Measurements from ENCODE around the gene CEP63.
"Not testable (repeated sequence)": the region's sequence is repeated elsewhere in the genome, so short reads cannot be mapped to it uniquely, and the experiment has no call there.

The CEP63 gene

DNA sequence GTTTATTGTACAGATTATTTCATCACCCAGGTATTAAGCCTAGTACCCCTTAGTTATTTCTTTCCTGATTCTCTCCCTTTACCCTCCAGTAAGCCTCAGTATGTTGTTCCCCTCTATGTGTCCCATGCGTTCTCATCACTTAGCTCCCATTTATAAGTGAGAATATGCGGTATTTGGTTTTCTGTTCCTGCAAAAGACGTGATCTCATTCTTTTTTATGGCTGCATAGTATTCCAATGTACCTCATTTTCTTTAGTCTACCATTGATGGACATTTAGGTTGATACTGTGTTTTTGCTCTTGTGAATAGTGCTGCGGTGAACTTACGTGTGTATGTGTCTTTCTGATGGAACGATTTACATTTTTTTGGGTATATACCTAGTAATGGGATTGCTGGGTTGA lies 36.7 kb downstream of the CEP63 start:
- no peak for DNase-seq

- no peak for DNase-seq
Measured at GRCh38 chr3:134525293-134525692, 39.4 kb downstream of the CEP63 start.

GRCh38 chr3:134526319-134526718 lies 40.5 kb downstream of the CEP63 start:
- no peak for DNase-seq

DNA sequence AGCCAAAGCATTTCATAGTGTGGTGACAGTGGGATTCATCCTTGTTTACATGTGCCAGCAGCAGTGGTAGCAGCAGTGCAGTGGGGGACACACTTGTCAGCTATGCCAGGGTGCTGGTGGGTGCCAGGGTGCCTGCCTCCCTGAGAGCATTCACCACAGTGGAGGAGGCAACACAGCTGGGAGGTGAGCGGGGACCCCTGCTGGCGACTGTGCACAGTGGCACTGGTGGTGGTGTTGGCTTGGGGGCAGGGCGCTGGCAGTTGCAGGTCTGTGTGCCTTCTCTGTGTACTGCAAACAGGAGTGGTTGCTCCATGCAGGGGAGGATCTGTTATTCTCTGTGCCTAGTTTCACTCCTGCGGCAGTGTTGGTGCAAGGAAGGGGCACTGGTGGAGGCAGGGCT lies 41.2 kb downstream of the CEP63 start:
- DNase-seq = no peak

DNA sequence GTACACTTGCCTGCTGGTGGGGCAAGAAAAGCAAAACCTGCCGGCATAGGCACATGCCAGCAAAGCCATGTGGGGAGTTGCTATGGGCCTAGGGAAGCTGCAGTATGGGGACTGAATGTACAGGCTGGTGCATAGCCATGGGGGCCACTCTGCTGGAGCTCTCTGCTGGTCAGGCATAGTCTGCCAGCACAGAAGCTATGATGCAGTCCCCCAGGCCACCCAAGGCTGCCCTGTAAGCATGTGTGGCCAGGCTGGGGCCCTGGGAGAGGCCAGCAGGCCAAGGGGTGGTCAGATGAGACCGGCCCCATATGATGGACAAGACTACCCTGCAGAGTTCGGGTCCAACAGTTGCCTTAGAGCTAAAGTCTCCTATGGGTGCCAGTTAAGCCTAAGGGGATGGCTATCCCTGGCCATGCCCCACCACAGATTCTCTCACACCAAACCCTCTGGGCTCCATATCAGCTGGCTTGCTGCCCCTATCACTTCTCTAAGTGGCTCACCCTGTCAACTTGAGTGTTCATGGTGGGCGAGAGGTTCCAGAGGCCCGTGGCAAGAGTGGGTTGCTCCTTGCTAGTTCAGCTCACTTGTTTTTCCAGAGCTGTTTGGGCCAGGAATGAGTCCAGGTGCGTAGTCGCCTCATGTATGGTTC lies 41.8 kb downstream of the CEP63 start:
- DNase-seq = no peak

DNA sequence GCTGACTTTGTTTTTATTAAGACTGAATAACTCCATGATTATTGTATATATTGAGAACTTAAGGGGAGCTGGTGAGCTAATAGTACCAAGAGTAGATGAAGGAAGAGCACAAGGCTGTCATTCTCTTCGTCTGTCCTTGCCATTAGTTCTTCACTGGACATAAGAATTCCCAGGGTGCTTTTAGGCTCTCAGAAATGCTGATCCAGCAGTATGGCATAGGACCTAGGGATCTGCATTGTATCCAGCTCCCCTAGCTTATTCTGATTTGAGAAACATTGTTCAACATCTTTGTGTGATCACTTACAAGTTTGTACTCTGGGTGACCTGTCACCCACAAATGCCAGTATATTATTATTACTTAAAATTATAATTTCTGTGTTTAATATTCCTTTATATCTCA lies 47.6 kb downstream of the CEP63 start:
- DNase-seq = no peak

GRCh38 chr3:134535186-134535970 lies 49.5 kb downstream of the CEP63 start:
- DNase-seq = no peak

- no peak for DNase-seq
Measured at GRCh38 chr3:134536781-134537180, 50.9 kb downstream of the CEP63 start.

- DNase-seq = no peak
Measured at GRCh38 chr3:134542287-134542958, 56.6 kb downstream of the CEP63 start.

DNA sequence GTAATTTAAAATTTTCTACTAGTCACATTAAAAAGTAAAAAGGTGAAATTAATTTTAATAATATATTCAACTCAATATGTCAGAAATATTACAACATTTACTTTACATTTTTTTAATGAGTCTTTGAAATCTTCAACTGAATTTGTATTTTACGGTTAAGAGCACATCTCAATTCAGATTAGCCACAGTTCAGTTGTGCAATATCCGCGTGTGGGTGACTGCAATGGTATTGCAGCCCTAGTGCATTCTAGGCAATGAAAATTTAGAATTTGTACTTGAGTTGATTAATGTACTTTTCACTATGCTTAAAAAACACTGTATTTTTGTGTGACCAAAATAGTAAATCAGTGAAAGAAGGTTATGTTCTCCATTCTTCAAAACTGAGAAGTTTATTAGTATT lies 57.3 kb downstream of the CEP63 start:
- DNase-seq = no peak

- no peak for DNase-seq
Measured at GRCh38 chr3:134544316-134544715, 58.5 kb downstream of the CEP63 start.

- DNase-seq = not testable (repeated sequence)
Measured at GRCh38 chr3:134544783-134545182, 58.9 kb downstream of the CEP63 start.

DNA sequence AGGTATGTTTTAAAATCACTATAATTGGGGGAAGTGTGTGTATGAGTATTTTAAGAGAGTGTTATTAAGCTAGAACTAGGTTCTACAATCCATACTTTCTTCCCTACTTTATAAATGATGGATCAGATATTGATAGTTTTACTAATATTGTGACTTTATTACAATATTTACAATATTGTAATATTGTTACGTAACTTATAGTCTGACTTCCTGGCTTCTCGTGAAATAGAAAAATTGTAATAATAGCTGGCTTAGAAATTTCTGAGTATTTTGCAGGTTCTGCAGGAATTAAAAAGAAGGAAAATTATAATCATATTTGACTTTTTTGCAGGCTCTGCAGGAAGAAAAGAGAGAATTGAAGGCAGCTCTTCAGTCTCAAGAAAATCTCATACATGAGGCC lies 60.0 kb downstream of the CEP63 start:
- no peak for DNase-seq

DNA sequence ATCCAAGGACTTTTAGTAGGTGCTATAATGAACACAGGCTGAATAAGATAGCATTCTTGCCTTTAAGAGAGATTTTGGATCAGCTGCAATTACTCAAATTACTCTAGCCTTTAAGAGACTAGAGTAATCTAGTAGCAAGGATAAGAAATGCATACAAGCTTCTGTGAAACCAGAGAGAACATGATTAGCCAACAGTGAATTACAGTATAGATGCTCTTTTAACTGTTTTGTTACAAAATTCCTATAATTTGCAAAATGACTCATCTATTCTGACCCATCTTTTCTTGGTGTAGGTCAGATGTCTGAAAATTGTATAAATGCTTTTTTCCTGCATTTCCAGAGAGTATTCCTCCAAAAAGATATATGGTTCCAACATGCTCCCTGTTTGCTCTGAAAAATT lies 66.9 kb downstream of the CEP63 start:
- DNase-seq = no peak

GRCh38 chr3:134559591-134559990 lies 73.7 kb downstream of the CEP63 start:
- no peak for DNase-seq

DNA sequence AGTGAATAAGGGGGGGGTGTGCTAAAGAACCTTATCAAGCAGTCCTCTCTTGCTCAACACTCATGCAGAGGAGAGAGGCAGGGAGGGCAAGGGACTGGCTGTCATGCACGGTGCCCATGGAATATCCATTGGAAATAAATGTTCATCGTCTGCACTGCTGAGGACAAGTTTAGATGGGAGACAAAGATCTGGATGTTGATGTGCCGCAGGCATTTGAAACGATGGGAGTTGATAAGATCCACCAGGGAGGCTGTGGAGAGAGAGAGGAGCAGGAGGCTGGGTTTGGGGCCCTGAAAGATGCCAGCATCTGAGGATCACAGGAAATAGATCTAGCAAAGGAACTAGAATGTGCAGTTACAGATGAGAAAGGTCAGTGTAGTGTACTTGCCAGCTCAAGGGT lies 76.2 kb downstream of the CEP63 start:
- DNase-seq = no peak

GRCh38 chr3:134563601-134564000 lies 77.7 kb downstream of the CEP63 start:
- no peak for DNase-seq

DNA sequence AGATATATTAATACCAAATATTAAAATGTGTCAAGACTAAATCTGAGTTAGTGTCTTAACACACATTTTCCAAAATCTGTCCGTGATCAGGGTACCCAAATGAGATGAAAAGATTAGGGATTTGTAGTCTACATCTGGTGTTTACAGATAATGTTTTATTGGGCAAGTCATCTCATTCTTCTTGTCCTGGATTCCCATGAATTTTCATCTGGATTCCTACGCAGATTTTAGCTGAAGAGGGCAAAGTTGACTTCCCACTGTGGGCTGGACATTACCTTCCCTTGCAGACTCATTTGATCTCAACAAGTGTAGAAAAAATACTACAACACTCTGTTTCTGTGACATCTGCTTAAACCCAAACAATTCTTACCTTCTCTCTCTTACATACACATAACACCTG lies 79.1 kb downstream of the CEP63 start:
- DNase-seq = no peak

- no peak for DNase-seq
Measured at GRCh38 chr3:134567605-134568004, 81.7 kb downstream of the CEP63 start.

- DNase-seq = no peak
Measured at GRCh38 chr3:134568790-134569189, 82.9 kb downstream of the CEP63 start.

DNA sequence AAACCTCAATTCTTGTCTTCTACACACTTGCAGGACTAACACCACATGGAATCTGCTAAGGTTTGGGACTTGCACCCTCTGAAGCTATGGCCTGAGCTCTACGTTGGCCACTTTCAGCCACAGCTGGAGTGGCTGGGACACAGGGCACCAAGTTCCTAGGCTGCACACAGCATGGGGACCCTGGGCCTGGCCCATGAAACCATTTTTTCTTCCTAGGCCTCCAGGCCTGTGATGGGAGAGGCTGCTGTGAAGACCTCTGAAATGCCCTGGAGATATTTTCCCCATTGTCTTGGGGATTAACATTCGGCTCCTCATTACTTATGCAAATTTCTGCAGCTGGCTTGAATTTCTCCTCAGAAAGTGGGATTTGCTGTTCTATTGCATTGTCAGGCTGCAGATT lies 84.0 kb downstream of the CEP63 start:
- not testable (repeated sequence) for DNase-seq

GRCh38 chr3:134576426-134576825 lies 90.6 kb downstream of the CEP63 start:
- DNase-seq = no peak

- no peak for DNase-seq
Measured at GRCh38 chr3:134576831-134577230, 91.0 kb downstream of the CEP63 start.

GRCh38 chr3:134579141-134579665 lies 93.3 kb downstream of the CEP63 start:
- no peak for DNase-seq

All from stimulated activated CD4-positive, alpha-beta T cell treated with anti-CD3 and anti-CD28 coated beads, Interleukin-12 subunit alpha, Interleukin-12 subunit beta, amount 100 ng/mL, for 4 hours (primary cell).